ENCODE results near the gene PLA2G1B. TPM values are rescaled to one million over a fixed set of nuclear protein-coding genes. Genes with fewer than 3 reads are reported as not detected.

Gene PLA2G1B
- total and polyA plus RNA-seq, 2 of the 13 experiments (the other 11 are each of a cell fraction or from before 2014, with no cell fraction given) = 0.33 to 1.4 TPM

DNA sequence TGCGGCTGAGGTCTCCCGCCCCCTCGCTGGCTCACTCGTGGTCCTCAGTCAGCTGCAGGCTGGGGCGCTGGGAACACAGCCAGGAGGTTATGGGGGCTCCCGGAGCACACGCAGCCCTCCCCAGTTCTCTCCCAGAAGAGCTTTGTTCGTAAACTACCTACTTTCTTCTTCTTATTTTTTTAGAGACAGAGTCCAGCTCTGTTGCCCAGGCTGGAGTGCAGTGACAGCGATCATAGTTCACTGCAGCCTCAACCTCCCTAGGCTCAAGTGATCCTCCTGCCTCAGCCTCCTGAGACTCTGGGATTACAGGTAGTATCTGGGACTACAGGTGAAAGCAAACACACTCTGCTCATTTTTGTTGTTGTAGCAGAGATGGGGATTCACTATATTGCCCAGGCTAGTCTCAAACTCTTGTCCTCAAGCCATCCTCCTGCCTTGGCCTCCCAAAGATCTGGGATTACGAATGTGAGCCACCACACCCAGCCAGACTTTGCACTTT, 15.5 kb upstream of the PLA2G1B start:
- no peak for ATAC-seq
- Histone ChIP-seq H3K27me3 (ENCODE audit: control insufficient read depth in 1 of 2, insufficient read depth in 2 of 2, low read length in 2 of 2) (no peaks in the 10 kb centered on the region), H4K20me1 (ENCODE audit: insufficient read depth, low read length) (no peaks in the 10 kb centered on the region), H2AFZ (ENCODE audit: low read length) (no peak overlapping the region), H3K27ac (ENCODE audit: extremely low read length, insufficient read depth, low read length) (no peak overlapping the region), H3K9ac (ENCODE audit: insufficient read depth, low read depth, low read length) (no peak overlapping the region), H3K4me2 (ENCODE audit: low read depth, low read length) (no peak overlapping the region), H3K79me2 (ENCODE audit: insufficient read depth, low read length) (no peaks in the 10 kb centered on the region), H3K36me3 (replicated peaks in 1 of 2; ENCODE audit: control insufficient read depth in 1 of 2, insufficient read depth in 2 of 2, low read length in 2 of 2) (no peaks in the 10 kb centered on the region), H3K4me3 (replicated peaks in 1 of 3; ENCODE audit: insufficient read depth in 1 of 3, low read depth in 2 of 3, low read length in 3 of 3) (no peak overlapping the region), H3K4me1 (ENCODE audit: insufficient read depth, low read length) (peaks cover 34% of the 10 kb centered on the region), H3K9me3 (ENCODE audit: low read length) (peaks cover 3% of the 10 kb centered on the region; the same call in 1 of the 2 replicates)
- FAIRE-seq = no peak
- 64% methylated on average over 7 of the region's 10 CpGs for WGBS (ENCODE audit: low lambda C conversion rate)
- BruUV-seq (replicated peaks) = no TSS peak
- CTCF ChIA-PET (ENCODE audit: low intra/inter-chr PET ratio, low total read pairs) = no interaction called here
- no peak for DNase-seq (ENCODE audit: low spot score)
- POLR2A ChIA-PET = interaction anchor here (1.8 kb wide), 1 partner anchor 52 kb away, joined by 4 read pairs; no protein-coding TSS in a partner anchor
- TF ChIP-seq SMAD9 (CRISPR knock-in tag; IDR thresholded peaks at IDR 0.05) = no peak
- TF ChIP-seq, protein P1, sequence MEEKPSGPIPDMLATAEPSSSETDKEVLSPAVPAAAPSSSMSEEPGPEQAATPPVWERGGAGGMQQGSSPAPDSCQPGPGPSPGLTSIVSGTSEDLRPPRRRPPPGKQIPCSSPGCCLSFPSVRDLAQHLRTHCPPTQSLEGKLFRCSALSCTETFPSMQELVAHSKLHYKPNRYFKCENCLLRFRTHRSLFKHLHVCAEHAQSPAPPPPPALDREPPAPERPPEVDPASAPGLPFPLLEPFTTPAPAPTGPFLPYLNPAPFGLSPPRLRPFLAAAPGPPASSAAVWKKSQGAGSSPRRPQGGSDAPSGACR (CRISPR knock-in tag; IDR thresholded peaks at IDR 0.05) = no peak
- no peak for TF ChIP-seq TCF7L2 (IDR thresholded peaks at IDR 0.05; ENCODE audit: low read depth, low read length)
- no peak for TF ChIP-seq SCMH1 (CRISPR knock-in tag; IDR thresholded peaks at IDR 0.05; ENCODE audit: borderline replicate concordance)
- TF ChIP-seq ZIK1 (CRISPR knock-in tag; IDR thresholded peaks at IDR 0.05; ENCODE audit: borderline replicate concordance, low read depth) = no peak
- TF ChIP-seq, protein P2, sequence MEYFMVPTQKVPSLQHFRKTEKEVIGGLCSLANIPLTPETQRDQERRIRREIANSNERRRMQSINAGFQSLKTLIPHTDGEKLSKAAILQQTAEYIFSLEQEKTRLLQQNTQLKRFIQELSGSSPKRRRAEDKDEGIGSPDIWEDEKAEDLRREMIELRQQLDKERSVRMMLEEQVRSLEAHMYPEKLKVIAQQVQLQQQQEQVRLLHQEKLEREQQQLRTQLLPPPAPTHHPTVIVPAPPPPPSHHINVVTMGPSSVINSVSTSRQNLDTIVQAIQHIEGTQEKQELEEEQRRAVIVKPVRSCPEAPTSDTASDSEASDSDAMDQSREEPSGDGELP (IDR thresholded peaks at IDR 0.05; ENCODE audit: borderline replicate concordance, low read depth) = no peak
- TF ChIP-seq ZSCAN12 (CRISPR knock-in tag; IDR thresholded peaks at IDR 0.05) = no peak
- TF ChIP-seq ZNF17 (CRISPR knock-in tag; IDR thresholded peaks at IDR 0.05) = no peak
- TF ChIP-seq, protein P3, sequence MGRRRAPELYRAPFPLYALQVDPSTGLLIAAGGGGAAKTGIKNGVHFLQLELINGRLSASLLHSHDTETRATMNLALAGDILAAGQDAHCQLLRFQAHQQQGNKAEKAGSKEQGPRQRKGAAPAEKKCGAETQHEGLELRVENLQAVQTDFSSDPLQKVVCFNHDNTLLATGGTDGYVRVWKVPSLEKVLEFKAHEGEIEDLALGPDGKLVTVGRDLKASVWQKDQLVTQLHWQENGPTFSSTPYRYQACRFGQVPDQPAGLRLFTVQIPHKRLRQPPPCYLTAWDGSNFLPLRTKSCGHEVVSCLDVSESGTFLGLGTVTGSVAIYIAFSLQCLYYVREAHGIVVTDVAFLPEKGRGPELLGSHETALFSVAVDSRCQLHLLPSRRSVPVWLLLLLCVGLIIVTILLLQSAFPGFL (CRISPR knock-in tag; IDR thresholded peaks at IDR 0.05) = no peak
- 0 out of 2 replicates have a peak, but pooled peaks have one; percentile 20 for TF ChIP-seq ZMYM3 (CRISPR knock-in tag; IDR thresholded peaks at IDR 0.05)
- no peak for TF ChIP-seq ZNF567 (CRISPR knock-in tag; IDR thresholded peaks at IDR 0.05; ENCODE audit: borderline replicate concordance)
- TF ChIP-seq, protein P4, sequence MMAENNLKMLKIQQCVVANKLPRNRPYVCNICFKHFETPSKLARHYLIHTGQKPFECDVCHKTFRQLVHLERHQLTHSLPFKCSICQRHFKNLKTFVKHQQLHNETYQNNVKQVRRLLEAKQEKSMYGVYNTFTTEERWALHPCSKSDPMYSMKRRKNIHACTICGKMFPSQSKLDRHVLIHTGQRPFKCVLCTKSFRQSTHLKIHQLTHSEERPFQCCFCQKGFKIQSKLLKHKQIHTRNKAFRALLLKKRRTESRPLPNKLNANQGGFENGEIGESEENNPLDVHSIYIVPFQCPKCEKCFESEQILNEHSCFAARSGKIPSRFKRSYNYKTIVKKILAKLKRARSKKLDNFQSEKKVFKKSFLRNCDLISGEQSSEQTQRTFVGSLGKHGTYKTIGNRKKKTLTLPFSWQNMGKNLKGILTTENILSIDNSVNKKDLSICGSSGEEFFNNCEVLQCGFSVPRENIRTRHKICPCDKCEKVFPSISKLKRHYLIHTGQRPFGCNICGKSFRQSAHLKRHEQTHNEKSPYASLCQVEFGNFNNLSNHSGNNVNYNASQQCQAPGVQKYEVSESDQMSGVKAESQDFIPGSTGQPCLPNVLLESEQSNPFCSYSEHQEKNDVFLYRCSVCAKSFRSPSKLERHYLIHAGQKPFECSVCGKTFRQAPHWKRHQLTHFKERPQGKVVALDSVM (CRISPR knock-in tag; IDR thresholded peaks at IDR 0.05) = peak; percentile 91
- in situ Hi-C loops (cut with HindIII; ENCODE audit: extremely low pct_ligation_motif_present, low pct_unique_long_range_greater_than_20kb) = no loop called here
- intact Hi-C loops (cut with micrococcal nuclease; ENCODE audit: unreplicated experiment) = no loop called here
